Type B pancreatic cell (in vitro differentiated cells): Measurements from ENCODE around the gene VPS13D. TPM values are rescaled to one million over a fixed set of nuclear protein-coding genes. Genes with fewer than 3 reads are reported as not detected.

Source experiments
- DNase-seq: peaks from one replicate; pipeline ENCODE4 v3.0.0; 2021; ENCODE audit warnings: mixed read lengths; ENCODE audit not compliant: unreplicated experiment; ENCODE audit errors: extremely low spot score
- H3K27ac Mint-ChIP-seq: 2 replicates; pipeline ENCODE4 v1.8.0; 2021; ENCODE audit warnings: mild to moderate bottlenecking, mixed read lengths
- H3K27me3 Mint-ChIP-seq: 2 replicates; pipeline ENCODE4 v1.8.0; 2021; ENCODE audit warnings: mixed read lengths
- H3K36me3 Mint-ChIP-seq: 2 replicates; pipeline ENCODE4 v1.8.0; 2021; ENCODE audit warnings: mixed read lengths
- H3K4me1 Mint-ChIP-seq: one replicate; pipeline ENCODE4 v1.8.0; 2021; ENCODE audit warnings: mixed read lengths; ENCODE audit not compliant: unreplicated experiment
- H3K4me3 Mint-ChIP-seq: 2 replicates; pipeline ENCODE4 v1.8.0; 2021; ENCODE audit warnings: mild to moderate bottlenecking, mixed read lengths
- H3K9me3 Mint-ChIP-seq: 2 replicates; pipeline ENCODE4 v1.8.0; 2021; ENCODE audit warnings: mixed read lengths
- total RNA-seq: library from RNA; stranded (reverse); gene quantifications from 2 replicates; pipeline ENCODE4 v1.2.1, GENCODE V29; 2021; ENCODE audit warnings: low replicate concordance
- TF ChIP-seq, protein P1 (sequence below): fragments of 200-600 bp; sonication (generic); conservative IDR thresholded peaks from 2 replicates; pipeline ENCODE4 v1.5.0; 2021; ENCODE audit warnings: antibody characterized with exemption, mild to moderate bottlenecking

The VPS13D gene
- total RNA-seq, 1 donor from 2014 or later: 43.4 TPM

DNA sequence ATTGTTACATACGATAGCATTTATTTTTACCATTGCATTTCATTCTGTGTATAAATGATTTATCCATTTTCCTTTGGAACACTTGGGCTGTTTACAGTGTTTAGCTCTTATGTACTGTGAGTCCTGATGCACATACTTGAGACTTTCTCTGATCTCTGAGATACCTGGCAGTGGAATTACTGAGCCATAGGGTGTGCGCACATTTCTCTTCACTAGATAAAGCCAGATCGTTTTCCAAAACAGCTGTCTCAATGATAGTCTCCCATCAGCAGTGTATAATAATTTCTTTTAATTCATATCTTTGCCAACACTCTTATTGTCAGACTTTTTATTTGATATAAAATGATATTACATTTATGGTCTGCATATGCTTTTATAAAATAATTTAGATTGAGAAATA is 66.2 kb downstream of the VPS13D start:
- no peak overlapping the region for H3K27ac Mint-ChIP-seq
- H3K36me3 Mint-ChIP-seq: peaks cover 44% of the 10 kb centered on the region
- DNase-seq: no peak
- TF ChIP-seq, protein P1, sequence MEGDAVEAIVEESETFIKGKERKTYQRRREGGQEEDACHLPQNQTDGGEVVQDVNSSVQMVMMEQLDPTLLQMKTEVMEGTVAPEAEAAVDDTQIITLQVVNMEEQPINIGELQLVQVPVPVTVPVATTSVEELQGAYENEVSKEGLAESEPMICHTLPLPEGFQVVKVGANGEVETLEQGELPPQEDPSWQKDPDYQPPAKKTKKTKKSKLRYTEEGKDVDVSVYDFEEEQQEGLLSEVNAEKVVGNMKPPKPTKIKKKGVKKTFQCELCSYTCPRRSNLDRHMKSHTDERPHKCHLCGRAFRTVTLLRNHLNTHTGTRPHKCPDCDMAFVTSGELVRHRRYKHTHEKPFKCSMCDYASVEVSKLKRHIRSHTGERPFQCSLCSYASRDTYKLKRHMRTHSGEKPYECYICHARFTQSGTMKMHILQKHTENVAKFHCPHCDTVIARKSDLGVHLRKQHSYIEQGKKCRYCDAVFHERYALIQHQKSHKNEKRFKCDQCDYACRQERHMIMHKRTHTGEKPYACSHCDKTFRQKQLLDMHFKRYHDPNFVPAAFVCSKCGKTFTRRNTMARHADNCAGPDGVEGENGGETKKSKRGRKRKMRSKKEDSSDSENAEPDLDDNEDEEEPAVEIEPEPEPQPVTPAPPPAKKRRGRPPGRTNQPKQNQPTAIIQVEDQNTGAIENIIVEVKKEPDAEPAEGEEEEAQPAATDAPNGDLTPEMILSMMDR: no peak
- no peaks in the 10 kb centered on the region for H3K27me3 Mint-ChIP-seq
- H3K4me3 Mint-ChIP-seq: no peak overlapping the region
- no peaks in the 10 kb centered on the region for H3K9me3 Mint-ChIP-seq
- H3K4me1 Mint-ChIP-seq: no peaks in the 10 kb centered on the region

DNA sequence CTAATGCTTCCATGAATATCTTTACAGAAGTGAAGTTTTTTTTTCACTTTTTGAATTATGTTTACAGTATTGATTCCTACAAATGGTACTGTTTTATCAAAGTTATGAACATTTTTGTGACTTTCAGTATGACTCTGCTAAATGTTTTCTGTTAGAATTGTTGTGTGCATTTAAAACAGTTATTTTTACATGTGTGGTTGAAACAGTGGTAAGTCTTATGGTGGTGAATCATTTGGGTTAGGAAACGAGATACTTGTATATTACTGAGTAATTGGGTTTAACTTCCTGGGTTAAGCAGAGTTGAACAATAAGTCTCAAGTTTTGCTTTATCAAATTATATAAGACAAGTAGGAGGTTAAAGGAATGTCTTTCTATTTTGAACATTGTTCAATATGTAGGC is 66.8 kb downstream of the VPS13D start:
- H3K4me3 Mint-ChIP-seq: no peak overlapping the region
- TF ChIP-seq, protein P1: no peak
- no peak overlapping the region for H3K27ac Mint-ChIP-seq
- peaks cover 43% of the 10 kb centered on the region for H3K36me3 Mint-ChIP-seq
- no peak for DNase-seq
- no peaks in the 10 kb centered on the region for H3K9me3 Mint-ChIP-seq
- H3K27me3 Mint-ChIP-seq: no peaks in the 10 kb centered on the region
- no peaks in the 10 kb centered on the region for H3K4me1 Mint-ChIP-seq

DNA sequence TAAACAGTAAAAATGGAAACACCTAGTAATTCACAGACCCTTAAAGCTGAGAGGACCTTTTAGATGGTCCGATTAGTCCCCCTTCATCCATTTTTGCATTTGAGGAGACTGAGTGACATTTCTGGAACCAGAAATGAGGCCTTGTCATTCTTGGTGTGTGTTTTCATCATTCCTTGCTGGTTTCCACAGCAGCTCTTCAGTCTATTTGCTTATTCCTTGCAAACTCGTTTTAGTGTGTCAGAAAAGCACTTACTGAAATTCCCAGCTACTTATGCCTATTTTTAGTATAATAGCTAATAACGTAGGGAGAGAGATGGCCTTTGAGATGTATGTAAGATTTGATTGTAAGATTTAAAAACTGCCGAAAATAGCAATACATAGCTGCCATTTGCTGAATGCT is 70.9 kb downstream of the VPS13D start:
- Mint-ChIP-seq H3K4me3 (no peak overlapping the region), H3K27ac (no peak overlapping the region), H3K36me3 (peaks cover 56% of the 10 kb centered on the region), H3K9me3 (no peaks in the 10 kb centered on the region), H3K27me3 (no peaks in the 10 kb centered on the region), H3K4me1 (no peaks in the 10 kb centered on the region)
- DNase-seq: no peak
- TF ChIP-seq, protein P1: no peak

DNA sequence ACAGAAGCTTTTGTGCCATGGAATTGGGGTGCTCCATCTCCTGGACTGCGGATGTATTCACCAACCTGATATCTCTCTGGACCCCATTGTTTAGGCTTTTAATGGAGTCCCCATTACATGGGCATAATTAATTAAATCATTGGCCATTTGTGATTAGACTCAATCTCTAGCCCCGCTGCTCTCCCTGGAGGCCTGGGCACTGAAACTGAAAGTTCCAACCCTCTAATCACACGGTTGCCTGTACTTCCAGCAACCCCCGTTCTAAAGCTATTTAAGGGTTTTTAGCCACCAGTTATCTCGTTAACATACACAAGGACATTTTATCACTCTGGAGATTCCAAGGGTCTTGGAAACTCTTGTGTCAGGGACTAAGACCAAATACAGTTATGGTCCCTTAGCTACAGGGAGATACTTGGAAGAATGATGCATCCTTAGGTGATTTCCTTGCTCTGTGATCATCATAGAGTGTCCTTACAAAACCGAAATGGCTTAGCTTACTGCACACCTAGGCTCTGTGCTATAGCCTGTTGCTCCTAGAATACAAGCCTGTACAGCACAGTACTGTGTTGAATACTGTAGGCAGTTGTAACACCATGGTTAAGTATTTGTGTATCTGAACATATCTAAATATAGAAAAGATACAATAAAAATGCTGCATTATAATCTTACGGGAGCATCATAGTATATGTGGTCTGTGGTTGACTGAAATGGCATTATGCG is 71.8 kb downstream of the VPS13D start:
- TF ChIP-seq, protein P1: no peak
- Mint-ChIP-seq H3K27me3 (no peaks in the 10 kb centered on the region), H3K4me1 (no peaks in the 10 kb centered on the region), H3K4me3 (no peak overlapping the region), H3K27ac (no peak overlapping the region), H3K36me3 (peaks cover 57% of the 10 kb centered on the region), H3K9me3 (no peaks in the 10 kb centered on the region)
- DNase-seq: no peak

DNA sequence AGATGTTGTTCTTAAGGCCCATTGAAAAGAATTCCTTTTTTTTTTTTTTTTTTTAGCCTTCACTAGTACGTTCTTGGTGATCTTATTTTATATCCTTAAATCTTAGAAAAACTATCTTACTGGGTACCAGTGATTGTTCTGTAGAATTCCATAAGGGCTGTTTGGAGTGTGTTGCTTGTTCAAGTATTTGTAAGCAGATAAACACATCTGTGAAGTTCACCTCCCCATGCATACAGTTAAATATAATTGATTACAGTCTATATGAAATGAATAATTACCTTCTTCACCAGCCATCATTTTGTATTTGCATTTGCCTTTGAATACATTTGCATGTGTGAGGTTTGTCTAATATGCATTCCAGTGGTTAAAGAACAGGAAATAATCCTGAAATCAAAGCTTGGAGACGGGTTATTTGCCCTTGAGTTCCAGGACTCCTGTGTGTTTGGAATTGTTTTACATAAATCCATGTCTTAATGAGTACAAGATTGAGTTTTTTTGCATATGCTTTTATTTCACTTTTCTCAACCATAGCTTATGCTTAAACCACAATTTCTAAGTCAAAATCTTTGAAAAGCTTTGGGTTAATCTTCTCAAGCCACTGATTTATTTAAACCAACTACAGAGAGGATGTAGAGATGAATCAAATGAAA is 73.1 kb downstream of the VPS13D start:
- Mint-ChIP-seq H3K4me1 (no peaks in the 10 kb centered on the region), H3K27me3 (no peaks in the 10 kb centered on the region)
- TF ChIP-seq, protein P1: no peak

More for the DNA sequence above, 73.1 kb downstream of the VPS13D start:
- no peak for DNase-seq
- Mint-ChIP-seq H3K4me3 (no peak overlapping the region), H3K27ac (no peak overlapping the region), H3K9me3 (no peaks in the 10 kb centered on the region), H3K36me3 (peaks cover 59% of the 10 kb centered on the region)
